Dermis lymphatic vessel endothelial cell (primary cell): ENCODE results near the gene UBXN2A. TPM values are rescaled to one million over a fixed set of nuclear protein-coding genes. Genes with fewer than 3 reads are reported as not detected.

Experiments used
- total RNA-seq: library from RNA; depleted of rRNA; stranded (reverse); fragments of >200 nt; gene quantifications from 2 replicates; pipeline ENCODE4 v1.2.1, GENCODE V29; 2014

UBXN2A gene
- total RNA-seq, result 10.6 and 11.5 TPM in 2 replicates

GRCh38 chr2:23939987-23940717, at the start of gene UBXN2A:
Gene UBXN2A, plus strand, starts transcription at chr2:23940463. Its CDS starts 17,852 bp downstream, at chr2:23958315.

GRCh38 chr2:23926750-23927571, 13.3 kb upstream of the UBXN2A start, which contains the start of gene ATAD2B:
Gene ATAD2B, minus strand, starts transcription at chr2:23927123. Its CDS starts 353 bp downstream, at chr2:23926770.

GRCh38 chr2:24009680-24010476, 69.6 kb downstream of the UBXN2A start, which contains the start of gene MFSD2B:
Gene MFSD2B, plus strand, starts transcription at chr2:24010085. Its CDS starts 12 bp downstream, at chr2:24010097.

GRCh38 chr2:24046930-24047702, 106.9 kb downstream of the UBXN2A start, which contains the start of gene WDCP:
Gene WDCP, minus strand, starts transcription at chr2:24047391. Its CDS starts 7,897 bp downstream, at chr2:24039494.

GRCh38 chr2:24049485-24050021, 109.3 kb downstream of the UBXN2A start, which contains the start of gene FKBP1B:
Gene FKBP1B, plus strand, starts transcription at chr2:24049741. Its CDS starts 109 bp downstream, at chr2:24049850.

Other genes with a start within 250 kb of the UBXN2A start
- gene ATAD2B, start 13.3 kb upstream of the UBXN2A start, total RNA-seq, result 11.1 and 16.7 TPM in 2 replicates
- gene MFSD2B, start 69.6 kb downstream of the UBXN2A start, total RNA-seq, result under 0.01 and 0.09 TPM in 2 replicates
- gene WDCP, start 106.9 kb downstream of the UBXN2A start, total RNA-seq, result 6.3 and 10.1 TPM in 2 replicates
- 8.7 and 10.5 TPM in 2 replicates for gene FKBP1B, start 109.3 kb downstream of the UBXN2A start, total RNA-seq
- 115 and 132 TPM in 2 replicates for gene SF3B6, start 135.9 kb downstream of the UBXN2A start, total RNA-seq
- gene TP53I3, start 144.4 kb downstream of the UBXN2A start, total RNA-seq, result 40.9 and 46.1 TPM in 2 replicates
- 0.17 and 0.76 TPM in 2 replicates for gene PFN4, start 182.9 kb downstream of the UBXN2A start, total RNA-seq
- 7.3 and 7.4 TPM in 2 replicates for gene FAM228B, start 183.0 kb downstream of the UBXN2A start, total RNA-seq
- gene FAM228A, start 234.6 kb downstream of the UBXN2A start, total RNA-seq, result 0.09 and 0.43 TPM in 2 replicates